ENCODE data around the gene FXYD6.

DNA sequence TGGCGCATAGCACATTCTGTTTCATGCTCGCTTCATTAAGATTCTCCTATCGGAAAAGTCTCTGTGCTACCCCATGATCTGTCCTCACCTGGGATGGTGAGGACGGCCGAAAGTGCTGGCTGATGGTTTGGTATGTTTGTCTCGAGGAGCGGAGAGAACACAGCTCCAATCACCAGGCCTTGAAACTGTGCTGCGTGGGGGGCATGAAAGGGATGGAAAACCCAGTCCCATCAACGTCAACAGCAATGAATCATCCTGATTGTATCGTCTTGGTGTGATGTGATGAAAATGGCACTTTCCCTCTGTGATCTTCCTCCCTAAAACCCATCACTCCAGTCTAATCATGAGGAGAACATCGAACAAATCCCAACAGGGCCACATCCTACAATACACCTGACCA lies 8.4 kb downstream of the FXYD6 start:
- no peak for TF ChIP-seq POLR2A (IDR thresholded peaks at IDR 0.05)
- TF ChIP-seq, protein P1, sequence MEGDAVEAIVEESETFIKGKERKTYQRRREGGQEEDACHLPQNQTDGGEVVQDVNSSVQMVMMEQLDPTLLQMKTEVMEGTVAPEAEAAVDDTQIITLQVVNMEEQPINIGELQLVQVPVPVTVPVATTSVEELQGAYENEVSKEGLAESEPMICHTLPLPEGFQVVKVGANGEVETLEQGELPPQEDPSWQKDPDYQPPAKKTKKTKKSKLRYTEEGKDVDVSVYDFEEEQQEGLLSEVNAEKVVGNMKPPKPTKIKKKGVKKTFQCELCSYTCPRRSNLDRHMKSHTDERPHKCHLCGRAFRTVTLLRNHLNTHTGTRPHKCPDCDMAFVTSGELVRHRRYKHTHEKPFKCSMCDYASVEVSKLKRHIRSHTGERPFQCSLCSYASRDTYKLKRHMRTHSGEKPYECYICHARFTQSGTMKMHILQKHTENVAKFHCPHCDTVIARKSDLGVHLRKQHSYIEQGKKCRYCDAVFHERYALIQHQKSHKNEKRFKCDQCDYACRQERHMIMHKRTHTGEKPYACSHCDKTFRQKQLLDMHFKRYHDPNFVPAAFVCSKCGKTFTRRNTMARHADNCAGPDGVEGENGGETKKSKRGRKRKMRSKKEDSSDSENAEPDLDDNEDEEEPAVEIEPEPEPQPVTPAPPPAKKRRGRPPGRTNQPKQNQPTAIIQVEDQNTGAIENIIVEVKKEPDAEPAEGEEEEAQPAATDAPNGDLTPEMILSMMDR (IDR thresholded peaks at IDR 0.05): no peak
